HUES64 (cell line): ENCODE data around the gene UNC93B1.
A peak's percentile ranks its signal among the peaks of the same experiment; 100 is the strongest.
"Not testable (repeated sequence)": the region's sequence is repeated elsewhere in the genome, so short reads cannot be mapped to it uniquely, and the experiment has no call there.

Experiments
- H3K27ac ChIP-seq: 2 replicates; pipeline ENCODE4 v1.7.0; 2013; ENCODE audit warnings: low read depth, low read length, inconsistent platforms
- H3K27me3 ChIP-seq: 2 replicates; pipeline ENCODE4 v1.6.1; 2013; ENCODE audit warnings: mild to moderate bottlenecking, low read length; ENCODE audit not compliant: insufficient read depth
- H3K36me3 ChIP-seq: 2 replicates; pipeline ENCODE4 v1.6.1; 2013; ENCODE audit warnings: mild to moderate bottlenecking, low read length; ENCODE audit not compliant: insufficient read depth
- H3K4me1 ChIP-seq: 2 replicates; pipeline ENCODE4 v1.6.1; 2013; ENCODE audit warnings: mild to moderate bottlenecking, low read length, moderate library complexity; ENCODE audit not compliant: insufficient read depth
- H3K4me3 ChIP-seq: 2 replicates; pipeline ENCODE4 v1.5.1; 2013; ENCODE audit warnings: mild to moderate bottlenecking, low read length, moderate library complexity
- H3K9ac ChIP-seq: 2 replicates; pipeline ENCODE4 v1.6.1; 2013; ENCODE audit warnings: mild to moderate bottlenecking, low read depth, low read length
- H3K9me3 ChIP-seq: 2 replicates; pipeline ENCODE4 v1.6.1; 2013; ENCODE audit warnings: low read depth, low read length; ENCODE audit not compliant: insufficient read depth
- WGBS: fragments of 150-250, 120-280 bp; methylation state at CpG from one replicate; pipeline ENCODE4 v1.1.7; 2013; ENCODE audit warnings: missing lambda C conversion rate; 5-methylcytosine and 5-hydroxymethylcytosine counted together

UNC93B1 gene

DNA sequence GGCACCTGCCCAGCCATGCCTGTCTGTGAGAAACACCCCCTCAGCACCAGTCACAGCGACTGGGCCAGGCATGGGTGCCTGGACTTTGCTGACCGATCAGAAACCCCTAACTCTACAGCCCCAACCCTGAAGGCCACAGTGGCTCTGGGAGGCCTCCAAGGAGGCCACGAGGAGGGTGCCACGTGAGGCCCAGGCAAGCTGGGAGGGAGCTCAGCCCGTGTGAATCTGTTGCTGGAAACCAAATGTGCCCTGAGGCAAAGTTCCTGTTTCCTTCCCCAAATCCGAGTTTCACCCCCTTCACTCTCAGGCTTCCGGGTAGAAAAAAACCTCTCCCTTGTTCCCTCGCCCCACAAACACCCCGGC lies 1.3 kb downstream of the UNC93B1 start:
- Histone ChIP-seq H3K36me3 (no peaks in the 10 kb centered on the region), H3K27ac (no peak overlapping the region), H3K4me3 (peak overlapping the region; percentile 55), H3K9me3 (no peaks in the 10 kb centered on the region), H3K27me3 (peaks cover 11% of the 10 kb centered on the region; the same call in 1 of the 2 replicates), H3K4me1 (peaks cover 6% of the 10 kb centered on the region; the same call in 1 of the 2 replicates), H3K9ac (no peak overlapping the region)
- 78% methylated on average over 9 of the region's 9 CpGs for WGBS

GRCh38 chr11:67999704-68000103 lies 4.2 kb downstream of the UNC93B1 start:
- no peaks in the 10 kb centered on the region for H3K36me3 ChIP-seq
- peaks cover 11% of the 10 kb centered on the region; the same call in 1 of the 2 replicates for H3K27me3 ChIP-seq
- no peak overlapping the region for H3K4me3 ChIP-seq
- H3K27ac ChIP-seq: no peak overlapping the region
- 93% methylated on average over 5 of the region's 5 CpGs for WGBS
- H3K9me3 ChIP-seq: no peaks in the 10 kb centered on the region
- peaks cover 8% of the 10 kb centered on the region; the same call in 1 of the 2 replicates for H3K4me1 ChIP-seq
- H3K9ac ChIP-seq: no peak overlapping the region

- Histone ChIP-seq H3K4me1 (peaks cover 3% of the 10 kb centered on the region; the same call in 1 of the 2 replicates), H3K27me3 (peaks cover 11% of the 10 kb centered on the region; the same call in 1 of the 2 replicates), H3K9me3 (no peaks in the 10 kb centered on the region), H3K36me3 (no peaks in the 10 kb centered on the region), H3K27ac (no peak overlapping the region), H3K9ac (no peak overlapping the region), H3K4me3 (no peak overlapping the region)
- WGBS: 97% methylated on average over 13 of the region's 13 CpGs
Measured at GRCh38 chr11:67999201-67999629, 4.7 kb downstream of the UNC93B1 start.

DNA sequence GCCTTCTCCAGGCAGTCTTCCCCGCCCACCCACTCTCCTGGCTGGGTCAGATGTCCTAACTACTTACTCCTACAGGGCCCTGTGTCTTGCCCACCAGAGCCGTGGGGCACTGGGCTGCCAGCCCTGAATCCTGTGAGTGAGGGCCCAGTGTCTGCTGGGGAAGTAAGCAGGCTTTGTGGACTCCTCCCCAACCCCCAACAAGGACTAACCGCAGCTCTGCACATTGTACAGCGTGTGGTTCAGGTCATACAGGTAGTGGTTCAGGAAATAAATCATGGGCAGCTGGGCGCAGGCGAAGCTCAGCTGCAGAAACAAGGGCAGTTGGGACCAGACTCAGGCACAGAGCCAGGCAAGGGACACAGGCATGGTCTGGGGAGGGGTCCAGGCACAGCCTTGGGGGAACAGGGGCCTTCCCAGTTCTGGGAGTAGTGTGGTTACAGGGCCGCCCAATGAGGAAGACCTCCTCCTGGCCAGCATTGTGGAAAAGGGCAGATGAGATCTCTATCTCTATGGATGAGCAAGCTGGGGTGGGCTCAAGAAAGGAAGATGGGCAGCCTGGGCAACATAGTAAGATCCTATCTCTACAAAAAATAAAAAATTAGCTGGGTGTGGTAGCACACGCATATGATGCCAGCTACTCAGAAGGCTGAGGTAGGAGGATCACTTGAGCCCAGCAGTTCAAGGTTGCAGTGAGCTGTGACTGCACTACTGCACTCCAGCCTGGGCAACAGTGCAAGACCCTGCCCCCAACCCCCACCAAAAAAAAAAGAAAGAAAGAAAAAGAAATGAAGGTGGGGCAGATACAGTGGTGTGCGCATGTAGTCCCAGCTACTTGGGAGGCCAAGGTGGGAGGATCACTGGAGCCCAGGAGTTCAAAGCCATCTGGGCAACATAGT lies 5.5 kb downstream of the UNC93B1 start:
- H3K4me3 ChIP-seq: no peak overlapping the region
- peaks cover 10% of the 10 kb centered on the region; the same call in 1 of the 2 replicates for H3K27me3 ChIP-seq
- H3K36me3 ChIP-seq: no peaks in the 10 kb centered on the region
- WGBS: 94% methylated on average over 9 of the region's 9 CpGs
- H3K27ac ChIP-seq: no peak overlapping the region
- H3K4me1 ChIP-seq: peaks cover 2% of the 10 kb centered on the region; the same call in 1 of the 2 replicates
- no peaks in the 10 kb centered on the region for H3K9me3 ChIP-seq
- H3K9ac ChIP-seq: no peak overlapping the region

DNA sequence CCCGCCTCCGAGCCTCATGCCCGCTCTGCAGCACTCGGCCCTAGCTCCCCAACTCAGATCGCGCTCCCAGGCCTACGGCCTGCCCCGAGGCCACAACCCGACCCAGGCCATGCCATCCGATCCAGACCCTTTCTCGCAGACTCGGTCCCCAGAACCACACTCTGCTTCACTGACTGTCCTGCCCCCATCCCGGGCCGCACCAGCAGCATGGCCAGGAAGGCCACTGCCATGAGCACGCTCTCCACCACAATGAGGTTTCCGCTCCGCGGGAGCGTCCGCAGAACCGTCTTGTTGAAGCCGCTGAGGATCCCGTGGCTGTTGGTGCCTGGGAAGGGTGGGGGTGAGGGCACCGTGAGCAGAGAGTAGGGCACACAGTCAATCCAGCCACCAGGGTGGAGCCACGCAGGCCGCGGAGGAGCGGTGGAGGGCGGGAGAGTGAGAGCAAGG lies 6.4 kb downstream of the UNC93B1 start:
- no peaks in the 10 kb centered on the region for H3K9me3 ChIP-seq
- H3K27me3 ChIP-seq: 0 out of 2 replicates have a peak, but pooled peaks cover 1% of the 10 kb centered on the region
- no peak overlapping the region for H3K9ac ChIP-seq
- H3K4me1 ChIP-seq: peaks cover 2% of the 10 kb centered on the region; the same call in 1 of the 2 replicates
- WGBS: 94% methylated on average over 29 of the region's 29 CpGs
- H3K36me3 ChIP-seq: no peaks in the 10 kb centered on the region
- no peak overlapping the region for H3K27ac ChIP-seq
- H3K4me3 ChIP-seq: no peak overlapping the region

GRCh38 chr11:67996622-67997474 lies 7.0 kb downstream of the UNC93B1 start:
- no peak overlapping the region for H3K27ac ChIP-seq
- peaks cover 2% of the 10 kb centered on the region; the same call in 1 of the 2 replicates for H3K4me1 ChIP-seq
- no peaks in the 10 kb centered on the region for H3K9me3 ChIP-seq
- WGBS: 77% methylated on average over 41 of the region's 41 CpGs
- no peak overlapping the region for H3K9ac ChIP-seq
- no peaks in the 10 kb centered on the region for H3K36me3 ChIP-seq
- peaks cover 1% of the 10 kb centered on the region; the same call in 1 of the 2 replicates for H3K27me3 ChIP-seq
- peak overlapping the region; percentile 47 for H3K4me3 ChIP-seq

GRCh38 chr11:67996051-67996450 lies 7.8 kb downstream of the UNC93B1 start:
- Histone ChIP-seq H3K36me3 (no peaks in the 10 kb centered on the region), H3K9ac (no peak overlapping the region), H3K4me3 (no peak overlapping the region), H3K27ac (no peak overlapping the region), H3K27me3 (peaks cover 6% of the 10 kb centered on the region), H3K9me3 (no peaks in the 10 kb centered on the region), H3K4me1 (peaks cover 2% of the 10 kb centered on the region; the same call in 1 of the 2 replicates)
- 96% methylated on average over 12 of the region's 13 CpGs for WGBS

- not testable (repeated sequence) for H3K9me3 ChIP-seq, H3K36me3 ChIP-seq, H3K4me1 ChIP-seq, H3K27ac ChIP-seq, H3K27me3 ChIP-seq, H3K4me3 ChIP-seq, H3K9ac ChIP-seq
- 89% methylated on average over 14 of the region's 14 CpGs for WGBS
Measured at GRCh38 chr11:67995579-67995978, 8.3 kb downstream of the UNC93B1 start.

DNA sequence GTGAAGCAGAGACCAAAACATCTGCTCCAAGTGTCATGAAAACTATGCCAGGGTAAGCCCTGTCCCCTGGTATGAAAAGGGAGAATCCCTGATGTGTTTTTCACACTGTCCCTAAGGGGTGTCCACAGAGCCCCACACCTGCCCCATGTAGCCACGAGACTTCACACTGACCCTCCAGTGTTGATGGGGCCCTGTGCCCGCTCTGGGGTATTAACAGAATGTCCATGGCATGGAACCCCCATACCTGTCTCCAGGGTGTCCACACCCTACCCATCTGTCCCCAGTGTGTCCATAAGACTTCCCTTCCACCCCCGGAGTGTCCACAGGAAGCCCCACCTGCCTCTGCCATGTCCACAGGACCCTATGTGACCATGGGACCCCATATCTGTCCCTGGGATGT lies 8.8 kb downstream of the UNC93B1 start:
- not testable (repeated sequence) for H3K4me1 ChIP-seq, H3K36me3 ChIP-seq, H3K9me3 ChIP-seq, H3K27me3 ChIP-seq, H3K9ac ChIP-seq, H3K27ac ChIP-seq, H3K4me3 ChIP-seq
- 97% methylated on average over 3 of the region's 3 CpGs for WGBS

- H3K9ac ChIP-seq, H3K4me3 ChIP-seq, H3K36me3 ChIP-seq, H3K27me3 ChIP-seq, H3K27ac ChIP-seq, H3K4me1 ChIP-seq, H3K9me3 ChIP-seq: not testable (repeated sequence)
- 87% methylated on average over 5 of the region's 5 CpGs for WGBS
Measured at GRCh38 chr11:67994387-67994786, 9.5 kb downstream of the UNC93B1 start.

DNA sequence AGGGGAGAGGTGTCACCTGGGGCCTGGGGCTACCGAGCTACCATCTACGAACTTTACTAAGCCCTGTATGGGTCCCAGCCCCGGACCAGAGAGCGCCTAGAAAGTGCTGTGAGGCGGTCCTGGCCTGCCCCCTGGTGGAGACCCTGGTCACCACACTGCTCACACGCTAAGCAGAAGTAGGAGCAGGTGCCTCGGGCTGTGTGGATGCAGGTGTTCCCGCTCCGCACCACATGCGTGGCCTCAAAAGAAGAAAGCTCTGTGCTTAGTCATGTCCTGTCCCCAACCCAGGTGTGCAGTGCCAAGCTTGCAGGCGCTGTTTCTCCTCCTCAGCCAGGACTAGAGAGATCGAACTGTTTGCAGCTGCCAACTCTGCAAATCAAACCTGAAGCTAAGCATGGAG lies 10.1 kb downstream of the UNC93B1 start:
- not testable (repeated sequence) for H3K27ac ChIP-seq, H3K27me3 ChIP-seq, H3K36me3 ChIP-seq, H3K9ac ChIP-seq, H3K9me3 ChIP-seq, H3K4me3 ChIP-seq, H3K4me1 ChIP-seq
- WGBS: 30% methylated on average over 12 of the region's 12 CpGs
